Activated CD8-positive, alpha-beta memory T cell treated with anti-CD3 and anti-CD28 coated beads, Interleukin-2, amount 50 U/mL, for 48 hours (primary cell): Measurements from ENCODE around the gene TRIO.
"Not testable (repeated sequence)": the region's sequence is repeated elsewhere in the genome, so short reads cannot be mapped to it uniquely, and the experiment has no call there.

Source experiments
- DNase-seq: peaks from one replicate; pipeline ENCODE4 v3.0.0-alpha.2; 2020

The TRIO gene

DNA sequence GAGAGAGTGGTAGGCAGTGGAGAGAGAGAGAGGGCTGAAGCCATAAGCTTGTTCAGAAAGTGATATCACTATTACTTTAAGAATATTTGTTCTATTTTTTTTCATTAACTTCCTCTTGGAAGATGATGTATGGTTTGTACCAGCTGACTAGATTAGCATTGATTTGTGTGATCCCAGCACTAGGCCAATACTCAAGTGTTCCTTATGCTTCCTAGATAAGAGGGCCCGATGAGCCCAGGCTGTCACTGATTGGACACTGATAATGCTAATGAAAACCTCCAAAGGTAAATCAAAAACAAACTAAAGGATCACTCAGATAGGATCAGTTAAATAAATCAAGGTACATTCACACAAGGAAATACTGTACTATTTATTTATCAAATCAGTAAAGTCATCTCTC lies 385.8 kb downstream of the TRIO start:
- no peak for DNase-seq

DNA sequence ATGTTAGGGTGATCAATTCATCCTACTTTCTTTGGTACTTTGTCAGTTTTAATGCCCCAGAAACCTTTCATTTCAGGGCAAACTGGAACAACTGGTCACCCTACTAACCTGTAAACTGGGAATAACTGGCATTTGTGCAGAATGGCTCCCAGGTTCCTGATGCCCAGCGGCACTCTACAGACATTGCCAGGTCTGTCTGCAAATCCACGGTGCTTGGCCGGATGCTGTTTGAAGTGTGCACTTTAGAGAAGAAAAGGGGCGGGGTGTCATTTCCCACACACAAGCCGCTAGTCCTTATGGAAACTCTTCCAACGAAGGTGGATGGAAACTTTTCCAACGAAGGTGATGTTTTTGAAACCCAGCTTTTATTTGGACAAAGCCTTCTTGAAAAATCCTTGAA lies 388.5 kb downstream of the TRIO start:
- no peak for DNase-seq

DNA sequence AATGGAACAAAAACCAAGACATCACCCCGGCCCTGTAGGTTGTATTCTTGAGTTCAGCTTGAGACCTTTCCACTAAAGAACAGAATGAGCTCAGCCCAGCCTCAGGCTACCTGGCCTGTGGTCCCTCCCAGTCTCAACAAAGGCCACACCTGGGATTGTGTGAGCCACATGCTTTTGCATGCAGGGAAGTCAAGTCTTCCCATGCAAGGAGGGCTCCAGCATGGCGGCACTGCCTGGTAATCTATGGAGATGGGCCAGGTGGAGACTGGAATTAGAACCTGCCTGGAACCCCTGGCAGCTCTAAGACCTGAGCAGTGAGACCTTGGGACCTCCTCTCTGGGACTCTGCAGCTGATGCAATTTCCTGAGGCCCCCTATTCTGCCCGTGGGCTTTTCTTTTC lies 389.0 kb downstream of the TRIO start:
- DNase-seq, result no peak

DNA sequence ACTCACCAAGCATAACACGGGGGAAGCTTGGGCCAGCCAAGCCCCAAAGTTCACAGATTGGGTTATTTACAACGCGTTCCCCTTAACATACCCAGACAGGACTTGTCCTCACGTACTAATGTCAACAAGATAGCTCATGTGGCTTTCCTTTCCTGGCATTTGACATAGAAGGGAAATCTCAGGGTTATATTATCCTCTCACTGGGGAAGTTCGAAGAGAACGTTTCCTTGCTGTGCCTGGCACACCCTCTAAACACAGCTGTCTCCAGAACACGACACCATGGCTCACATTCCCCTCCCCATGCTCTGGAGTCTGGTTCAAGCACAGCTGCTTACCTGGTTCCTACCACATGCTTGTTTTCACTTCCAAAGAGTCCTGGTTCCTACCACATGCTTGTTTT lies 391.6 kb downstream of the TRIO start:
- no peak for DNase-seq

DNA sequence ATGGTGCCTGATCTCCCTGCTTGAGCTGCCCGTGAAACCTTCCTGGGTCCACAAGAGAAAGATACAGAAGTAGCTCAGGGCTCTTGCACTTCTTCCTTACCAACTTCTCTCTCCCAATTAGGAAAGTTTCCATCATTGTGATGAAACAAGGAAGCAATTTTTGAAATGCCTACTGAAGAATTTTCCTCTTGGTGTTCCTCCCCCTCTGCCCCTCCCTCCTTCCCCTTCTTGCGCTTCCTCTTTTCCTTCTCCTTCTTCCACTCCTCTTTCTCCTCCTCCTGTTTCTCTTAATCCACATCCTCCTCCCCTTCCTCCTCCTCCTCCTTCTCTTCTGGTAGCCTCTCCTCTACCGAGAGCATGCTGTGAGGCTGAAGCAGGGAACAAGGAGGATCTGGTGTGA lies 402.2 kb downstream of the TRIO start:
- no peak for DNase-seq

DNA sequence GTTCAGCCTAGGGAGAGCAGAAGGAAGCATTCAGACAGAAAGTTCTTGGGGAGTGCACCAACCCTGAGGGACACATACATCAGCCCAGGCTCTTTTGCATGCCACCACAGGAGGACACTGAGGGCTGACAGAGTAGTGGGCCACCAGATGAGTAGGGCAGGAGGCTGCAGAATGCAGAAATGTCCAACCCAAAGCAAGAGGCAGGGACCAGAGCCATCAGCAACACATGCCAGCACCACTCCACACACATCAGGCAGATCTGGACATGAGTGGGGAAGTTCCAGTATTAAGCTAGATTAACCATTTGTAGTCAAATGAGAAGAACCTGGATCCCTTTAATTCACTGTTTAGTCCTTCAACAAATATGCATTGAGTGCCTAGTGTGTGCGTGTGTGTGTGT lies 402.7 kb downstream of the TRIO start:
- no peak for DNase-seq

DNA sequence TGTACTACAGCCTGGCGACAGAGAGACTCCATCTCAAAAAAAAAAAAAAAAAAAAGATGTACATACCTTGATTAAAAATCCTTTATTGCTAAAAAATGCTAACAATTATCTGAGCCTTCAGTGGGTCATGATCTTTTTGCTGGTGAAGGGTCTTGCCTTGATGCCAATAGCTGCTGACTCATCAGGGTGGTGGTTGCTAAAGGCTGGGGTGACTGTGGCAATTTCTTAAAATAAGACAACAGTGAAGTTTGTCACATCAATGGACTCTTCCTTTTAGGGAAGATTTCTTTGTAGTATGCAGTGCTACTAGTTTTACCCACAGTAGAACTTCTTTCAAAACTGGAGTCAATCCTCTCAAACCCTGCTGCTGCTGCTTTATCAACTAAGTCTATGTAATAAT lies 404.5 kb downstream of the TRIO start:
- DNase-seq, result no peak

DNA sequence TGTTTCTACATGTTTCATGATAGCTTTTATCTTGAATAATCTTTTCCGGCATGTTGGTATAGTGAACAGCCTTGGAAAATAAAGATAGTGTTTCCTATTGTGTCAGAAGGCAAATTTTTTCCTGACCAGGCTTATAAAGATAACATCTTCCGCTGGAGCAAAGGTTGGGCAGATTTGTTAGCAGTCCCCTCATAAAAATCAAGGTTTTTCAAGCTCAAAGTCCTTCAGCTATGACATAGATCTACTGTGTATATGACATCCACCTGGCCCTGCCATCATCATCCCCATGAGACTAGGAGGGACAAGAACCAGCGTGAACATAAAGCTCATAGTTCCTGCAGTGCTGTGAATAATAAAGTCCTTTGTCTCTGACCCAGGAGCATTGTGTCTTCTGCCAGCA lies 408.1 kb downstream of the TRIO start:
- no peak for DNase-seq

DNA sequence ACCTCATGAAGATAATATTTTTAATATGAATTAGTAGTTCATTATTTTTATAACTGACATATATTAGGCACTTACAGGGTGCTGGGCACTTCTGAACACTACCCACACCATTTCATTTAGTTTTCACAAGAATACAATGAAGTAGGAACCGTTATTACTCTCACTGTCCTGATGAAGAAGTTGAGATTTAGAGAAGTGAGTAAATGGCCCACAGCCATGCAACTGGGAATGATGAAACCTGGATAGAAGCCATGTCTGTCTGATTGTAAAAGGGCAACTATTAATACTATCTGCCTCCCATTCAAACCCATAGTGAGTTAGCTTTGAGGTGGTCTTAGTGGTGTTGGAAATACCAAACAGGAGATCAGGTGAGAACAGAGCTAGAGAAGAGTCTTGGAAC lies 408.9 kb downstream of the TRIO start:
- no peak for DNase-seq

DNA sequence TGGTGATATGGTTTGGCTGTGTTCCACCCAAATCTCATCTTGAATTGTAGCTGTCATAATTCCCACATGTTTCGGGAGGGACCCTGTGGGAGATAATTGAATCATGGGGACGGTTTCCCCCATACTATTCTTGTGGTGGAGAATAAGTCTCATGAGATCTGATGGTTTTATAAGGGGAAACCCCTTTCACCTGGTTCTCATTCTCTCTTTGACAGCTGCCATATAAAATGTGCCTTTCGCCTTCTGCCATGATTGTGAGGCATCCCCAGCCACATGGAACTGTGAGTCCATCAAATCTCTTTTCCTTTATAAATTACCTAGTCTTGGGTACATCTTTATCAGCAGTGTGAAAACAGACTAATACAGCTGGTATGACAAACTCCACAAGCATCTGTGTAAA lies 411.1 kb downstream of the TRIO start:
- DNase-seq, result not testable (repeated sequence)

DNA sequence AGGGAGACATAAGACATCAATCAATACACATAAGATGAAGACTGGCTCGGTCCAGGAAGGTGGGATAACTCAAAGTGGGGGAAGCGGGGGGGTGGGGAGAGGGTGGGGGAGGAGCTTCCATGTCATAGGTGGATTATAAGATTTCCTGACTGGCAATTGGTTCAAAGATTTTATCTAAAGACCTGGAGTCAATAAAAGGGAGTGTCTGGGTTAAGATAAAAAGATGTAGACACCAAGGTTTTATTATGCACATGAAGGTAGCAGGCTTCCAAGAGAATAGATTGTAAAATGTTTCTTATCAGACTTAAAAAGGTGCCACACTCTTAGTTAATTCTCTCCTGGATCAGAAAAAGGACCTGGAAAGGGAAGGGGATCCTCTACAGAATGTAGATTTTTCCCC lies 412.9 kb downstream of the TRIO start:
- no peak for DNase-seq

DNA sequence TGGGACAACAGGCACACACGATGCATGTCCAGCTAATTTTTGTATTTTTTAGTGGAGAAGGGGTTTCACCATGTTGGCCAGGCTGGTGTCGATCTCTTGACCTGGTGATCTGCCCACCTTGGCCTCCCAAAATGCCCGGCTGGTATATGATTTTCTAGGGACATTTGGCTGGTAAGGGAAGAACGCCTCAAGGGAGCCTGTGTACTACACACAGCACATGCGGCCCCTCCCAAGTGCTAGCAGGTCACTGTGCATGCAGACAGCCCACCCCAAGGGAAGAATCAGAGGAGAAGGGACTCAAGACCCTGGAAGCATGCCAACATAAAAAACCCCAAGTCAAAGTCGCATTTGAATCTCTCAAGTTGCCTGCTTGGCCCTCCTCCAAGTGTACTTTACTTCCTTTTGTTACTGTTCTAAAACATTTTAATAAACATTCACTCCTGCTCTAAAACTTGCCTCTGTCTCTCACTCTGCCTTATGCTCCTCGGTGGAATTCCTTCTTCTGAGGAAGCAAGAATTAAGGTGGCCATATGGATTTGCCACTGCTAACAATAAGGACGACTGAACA lies 414.1 kb downstream of the TRIO start:
- DNase-seq, result no peak

DNA sequence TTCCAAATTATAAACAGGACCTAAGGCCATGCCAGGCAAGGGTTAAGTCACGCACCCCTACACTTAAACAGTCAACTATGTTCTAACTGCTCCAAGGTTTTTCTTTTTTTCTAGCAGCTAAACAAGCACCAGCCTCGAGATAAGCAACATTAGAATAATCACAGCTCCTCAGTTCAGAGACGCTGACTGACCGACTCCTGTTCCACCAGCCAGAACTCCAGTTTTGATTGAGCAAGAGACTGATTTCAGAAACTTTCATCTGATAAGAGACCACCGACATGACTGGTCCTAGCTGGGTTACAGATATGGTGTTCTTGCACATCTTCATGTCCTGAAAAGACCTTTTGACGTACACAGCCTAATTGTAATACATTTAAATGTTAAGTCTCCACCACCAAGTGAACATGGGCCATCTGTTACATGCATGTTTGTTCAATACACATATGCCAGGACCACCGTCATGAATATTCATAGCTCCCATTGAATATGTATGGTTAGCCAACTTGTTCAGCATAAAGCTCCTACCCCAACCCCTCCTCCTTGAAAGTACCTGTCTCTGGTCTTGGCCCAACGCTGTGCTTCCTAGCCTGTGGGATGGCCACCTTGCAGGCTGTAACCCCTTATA lies 414.8 kb downstream of the TRIO start:
- DNase-seq, result no peak
